ENCODE results near the gene ABCC4. TPM values are rescaled to one million over a fixed set of nuclear protein-coding genes. Genes with fewer than 3 reads are reported as not detected.
"Not testable (repeated sequence)": the region's sequence is repeated elsewhere in the genome, so short reads cannot be mapped to it uniquely, and the experiment has no call there.

ABCC4 gene
- polyA plus RNA-seq, 1 donor from 2014 or later, result 2.4 TPM

DNA sequence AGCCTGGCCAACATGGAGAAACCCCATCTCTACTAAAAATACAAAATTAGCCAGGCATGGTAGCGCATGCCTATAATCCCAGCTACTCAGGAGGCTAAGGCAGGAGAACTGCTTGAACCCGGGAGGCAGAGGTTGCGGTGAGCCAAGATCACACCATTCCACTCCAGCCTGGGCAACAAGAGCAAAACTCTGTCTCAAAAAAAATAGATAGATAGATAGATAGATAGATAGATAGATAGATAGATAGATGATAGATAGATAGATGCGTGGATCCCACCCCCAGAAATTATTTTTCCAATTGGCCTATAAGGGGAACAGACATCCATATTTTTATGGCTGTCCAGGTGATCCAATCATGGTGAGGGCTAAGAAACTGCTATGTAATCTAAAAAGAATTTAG lies 11.3 kb downstream of the ABCC4 start:
- not testable (repeated sequence) for H3K27me3 ChIP-seq (ENCODE audit: insufficient read depth, low read depth, low read length); H3K9ac ChIP-seq (ENCODE audit: low read length); H3K27ac ChIP-seq (ENCODE audit: low read length); H3K4me2 ChIP-seq (ENCODE audit: low read length); H3K4me3 ChIP-seq (ENCODE audit: low read length); H2AFZ ChIP-seq (ENCODE audit: low read depth, low read length); H3K36me3 ChIP-seq (ENCODE audit: insufficient read depth, low read length); H3F3A ChIP-seq (ENCODE audit: insufficient read depth, low read length, poor library complexity, severe bottlenecking); H4K20me1 ChIP-seq (ENCODE audit: insufficient read depth); H3K9me3 ChIP-seq (ENCODE audit: low read length); H3K9me2 ChIP-seq (ENCODE audit: insufficient read depth, low read length); H3K79me2 ChIP-seq (replicated peaks; ENCODE audit: insufficient read depth, low read length)

DNA sequence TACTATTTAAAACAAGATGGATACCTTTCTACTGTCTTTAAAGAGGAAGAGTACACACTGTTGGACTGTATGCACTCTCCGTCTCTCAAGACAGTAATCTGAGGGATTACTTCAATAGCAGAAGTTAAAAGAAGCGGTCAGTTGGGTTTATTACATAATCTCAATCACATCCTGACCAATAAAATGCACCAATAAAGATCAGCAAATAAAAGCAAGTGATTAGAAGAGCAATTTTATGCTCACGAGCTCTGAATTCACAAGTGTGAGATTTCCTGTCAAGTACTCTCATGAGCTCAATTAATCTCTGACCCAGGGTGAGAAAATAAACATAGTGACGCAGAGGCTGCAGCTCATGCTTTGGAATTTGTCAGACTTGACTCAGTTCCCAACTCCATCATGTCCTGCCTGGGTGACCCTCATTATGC lies 12.2 kb downstream of the ABCC4 start:
- TF ChIP-seq, protein P1, sequence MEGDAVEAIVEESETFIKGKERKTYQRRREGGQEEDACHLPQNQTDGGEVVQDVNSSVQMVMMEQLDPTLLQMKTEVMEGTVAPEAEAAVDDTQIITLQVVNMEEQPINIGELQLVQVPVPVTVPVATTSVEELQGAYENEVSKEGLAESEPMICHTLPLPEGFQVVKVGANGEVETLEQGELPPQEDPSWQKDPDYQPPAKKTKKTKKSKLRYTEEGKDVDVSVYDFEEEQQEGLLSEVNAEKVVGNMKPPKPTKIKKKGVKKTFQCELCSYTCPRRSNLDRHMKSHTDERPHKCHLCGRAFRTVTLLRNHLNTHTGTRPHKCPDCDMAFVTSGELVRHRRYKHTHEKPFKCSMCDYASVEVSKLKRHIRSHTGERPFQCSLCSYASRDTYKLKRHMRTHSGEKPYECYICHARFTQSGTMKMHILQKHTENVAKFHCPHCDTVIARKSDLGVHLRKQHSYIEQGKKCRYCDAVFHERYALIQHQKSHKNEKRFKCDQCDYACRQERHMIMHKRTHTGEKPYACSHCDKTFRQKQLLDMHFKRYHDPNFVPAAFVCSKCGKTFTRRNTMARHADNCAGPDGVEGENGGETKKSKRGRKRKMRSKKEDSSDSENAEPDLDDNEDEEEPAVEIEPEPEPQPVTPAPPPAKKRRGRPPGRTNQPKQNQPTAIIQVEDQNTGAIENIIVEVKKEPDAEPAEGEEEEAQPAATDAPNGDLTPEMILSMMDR (IDR thresholded peaks at IDR 0.05; ENCODE audit: poor library complexity, severe bottlenecking), result no peak
- no peak for TF ChIP-seq POLR2AphosphoS5 (IDR thresholded peaks at IDR 0.05)
- no peak for TF ChIP-seq RAD21 (conservative IDR thresholded peaks at IDR 0.05)
- TF ChIP-seq MXI1 (conservative IDR thresholded peaks at IDR 0.05; ENCODE audit: poor library complexity, severe bottlenecking), result no peak
- TF ChIP-seq SMC3 (conservative IDR thresholded peaks at IDR 0.05; ENCODE audit: poor library complexity), result no peak
- TF ChIP-seq TAF1 (IDR thresholded peaks at IDR 0.05; ENCODE audit: low read depth), result no peak
- TF ChIP-seq, protein P2, sequence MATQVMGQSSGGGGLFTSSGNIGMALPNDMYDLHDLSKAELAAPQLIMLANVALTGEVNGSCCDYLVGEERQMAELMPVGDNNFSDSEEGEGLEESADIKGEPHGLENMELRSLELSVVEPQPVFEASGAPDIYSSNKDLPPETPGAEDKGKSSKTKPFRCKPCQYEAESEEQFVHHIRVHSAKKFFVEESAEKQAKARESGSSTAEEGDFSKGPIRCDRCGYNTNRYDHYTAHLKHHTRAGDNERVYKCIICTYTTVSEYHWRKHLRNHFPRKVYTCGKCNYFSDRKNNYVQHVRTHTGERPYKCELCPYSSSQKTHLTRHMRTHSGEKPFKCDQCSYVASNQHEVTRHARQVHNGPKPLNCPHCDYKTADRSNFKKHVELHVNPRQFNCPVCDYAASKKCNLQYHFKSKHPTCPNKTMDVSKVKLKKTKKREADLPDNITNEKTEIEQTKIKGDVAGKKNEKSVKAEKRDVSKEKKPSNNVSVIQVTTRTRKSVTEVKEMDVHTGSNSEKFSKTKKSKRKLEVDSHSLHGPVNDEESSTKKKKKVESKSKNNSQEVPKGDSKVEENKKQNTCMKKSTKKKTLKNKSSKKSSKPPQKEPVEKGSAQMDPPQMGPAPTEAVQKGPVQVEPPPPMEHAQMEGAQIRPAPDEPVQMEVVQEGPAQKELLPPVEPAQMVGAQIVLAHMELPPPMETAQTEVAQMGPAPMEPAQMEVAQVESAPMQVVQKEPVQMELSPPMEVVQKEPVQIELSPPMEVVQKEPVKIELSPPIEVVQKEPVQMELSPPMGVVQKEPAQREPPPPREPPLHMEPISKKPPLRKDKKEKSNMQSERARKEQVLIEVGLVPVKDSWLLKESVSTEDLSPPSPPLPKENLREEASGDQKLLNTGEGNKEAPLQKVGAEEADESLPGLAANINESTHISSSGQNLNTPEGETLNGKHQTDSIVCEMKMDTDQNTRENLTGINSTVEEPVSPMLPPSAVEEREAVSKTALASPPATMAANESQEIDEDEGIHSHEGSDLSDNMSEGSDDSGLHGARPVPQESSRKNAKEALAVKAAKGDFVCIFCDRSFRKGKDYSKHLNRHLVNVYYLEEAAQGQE (IDR thresholded peaks at IDR 0.05; ENCODE audit: borderline replicate concordance), result no peak
- no peak for TF ChIP-seq EZH2 (IDR thresholded peaks at IDR 0.05; ENCODE audit: borderline replicate concordance, insufficient read depth, low read length, poor library complexity, severe bottlenecking)
- no peak for TF ChIP-seq EP300 (conservative IDR thresholded peaks at IDR 0.05; ENCODE audit: poor library complexity, severe bottlenecking)
- no peak overlapping the region for H3K9ac ChIP-seq (ENCODE audit: low read length)
- H3K36me3 ChIP-seq (ENCODE audit: insufficient read depth, low read length), result no peaks in the 10 kb centered on the region
- no peaks in the 10 kb centered on the region for H3F3A ChIP-seq (ENCODE audit: insufficient read depth, low read length, poor library complexity, severe bottlenecking)
- H3K27me3 ChIP-seq (ENCODE audit: insufficient read depth, low read depth, low read length), result no peaks in the 10 kb centered on the region
- no peaks in the 10 kb centered on the region for H3K9me3 ChIP-seq (ENCODE audit: low read length)
- H3K4me3 ChIP-seq (ENCODE audit: low read length), result no peak overlapping the region
- no peaks in the 10 kb centered on the region for H4K20me1 ChIP-seq (ENCODE audit: insufficient read depth)
- H3K27ac ChIP-seq (ENCODE audit: low read length), result no peak overlapping the region
- H3K79me2 ChIP-seq (replicated peaks; ENCODE audit: insufficient read depth, low read length), result no peaks in the 10 kb centered on the region
- no peak overlapping the region for H3K4me2 ChIP-seq (ENCODE audit: low read length)
- H3K9me2 ChIP-seq (ENCODE audit: insufficient read depth, low read length), result no peaks in the 10 kb centered on the region
- H2AFZ ChIP-seq (ENCODE audit: low read depth, low read length), result no peak overlapping the region

DNA sequence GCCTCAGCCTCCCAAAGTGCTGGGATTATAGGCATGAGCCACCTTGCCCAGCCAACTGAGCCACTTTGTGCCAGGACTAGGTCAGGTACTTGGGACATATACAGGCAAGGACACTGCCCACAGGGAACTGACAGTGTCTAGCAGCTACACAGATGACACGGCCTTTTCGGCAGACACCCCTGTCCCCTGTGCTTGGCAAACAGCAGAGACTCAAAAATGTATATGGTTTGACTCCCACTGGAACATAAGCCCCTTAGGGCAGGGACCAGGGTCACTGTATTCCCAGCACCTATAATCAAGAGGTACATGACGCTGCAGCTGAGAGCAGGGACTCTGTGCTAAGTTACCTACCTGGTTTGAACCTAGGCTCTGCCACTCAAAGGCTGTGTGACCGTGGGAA lies 16.8 kb downstream of the ABCC4 start:
- Histone ChIP-seq H3K79me2 (replicated peaks; ENCODE audit: insufficient read depth, low read length) (no peaks in the 10 kb centered on the region), H2AFZ (ENCODE audit: low read depth, low read length) (no peak overlapping the region)

More for the DNA sequence above, 16.8 kb downstream of the ABCC4 start:
- H3F3A ChIP-seq (ENCODE audit: insufficient read depth, low read length, poor library complexity, severe bottlenecking), result no peaks in the 10 kb centered on the region
- H4K20me1 ChIP-seq (ENCODE audit: insufficient read depth), result no peaks in the 10 kb centered on the region
- no peak overlapping the region for H3K9ac ChIP-seq (ENCODE audit: low read length)
- no peak overlapping the region for H3K27ac ChIP-seq (ENCODE audit: low read length)
- TF ChIP-seq, protein P1 (IDR thresholded peaks at IDR 0.05; ENCODE audit: poor library complexity, severe bottlenecking), result no peak
- TF ChIP-seq EP300 (conservative IDR thresholded peaks at IDR 0.05; ENCODE audit: poor library complexity, severe bottlenecking) (no peak), SMC3 (conservative IDR thresholded peaks at IDR 0.05; ENCODE audit: poor library complexity) (no peak), EZH2 (IDR thresholded peaks at IDR 0.05; ENCODE audit: borderline replicate concordance, insufficient read depth, low read length, poor library complexity, severe bottlenecking) (no peak), TAF1 (IDR thresholded peaks at IDR 0.05; ENCODE audit: low read depth) (no peak), MXI1 (conservative IDR thresholded peaks at IDR 0.05; ENCODE audit: poor library complexity, severe bottlenecking) (no peak), RAD21 (conservative IDR thresholded peaks at IDR 0.05) (no peak), POLR2AphosphoS5 (IDR thresholded peaks at IDR 0.05) (no peak)
- TF ChIP-seq, protein P2 (IDR thresholded peaks at IDR 0.05; ENCODE audit: borderline replicate concordance), result no peak
- no peak overlapping the region for H3K4me3 ChIP-seq (ENCODE audit: low read length)
- no peak overlapping the region for H3K4me2 ChIP-seq (ENCODE audit: low read length)
- no peaks in the 10 kb centered on the region for H3K9me2 ChIP-seq (ENCODE audit: insufficient read depth, low read length)
- H3K27me3 ChIP-seq (ENCODE audit: insufficient read depth, low read depth, low read length), result no peaks in the 10 kb centered on the region
- no peaks in the 10 kb centered on the region for H3K36me3 ChIP-seq (ENCODE audit: insufficient read depth, low read length)
- H3K9me3 ChIP-seq (ENCODE audit: low read length), result no peaks in the 10 kb centered on the region

Measured in neural cell (in vitro differentiated cells).